ENCODE data around the gene ADCYAP1. TPM values are rescaled to one million over a fixed set of nuclear protein-coding genes. Genes with fewer than 3 reads are reported as not detected.

The ADCYAP1 gene
- polyA plus RNA-seq, 4 donors, result 0.56 to 0.66 TPM; not detected in 2

DNA sequence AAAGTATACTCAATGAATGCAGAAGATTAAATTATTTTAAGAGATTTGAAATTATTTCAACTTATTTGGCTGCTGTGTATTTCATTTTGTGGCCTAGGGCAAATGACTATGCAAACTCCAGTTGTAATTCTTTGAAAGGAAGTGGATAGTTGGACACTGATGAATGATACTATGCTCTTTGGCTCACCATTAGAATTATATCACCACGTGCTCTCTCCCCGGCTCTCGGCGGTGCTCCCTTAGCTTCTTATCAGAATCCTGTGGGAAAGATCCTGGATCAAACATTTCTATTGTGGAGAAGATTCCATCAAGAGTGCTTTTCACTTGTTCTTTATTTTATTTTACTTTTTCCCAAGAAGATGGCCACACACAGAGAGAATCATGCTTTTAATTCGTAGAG is 55.2 kb downstream of the ADCYAP1 start:
- no peaks in the 10 kb centered on the region for H3K9me3 ChIP-seq (ENCODE audit: control insufficient read depth in 2 of 2, insufficient read depth in 1 of 2, low read depth in 1 of 2, low read length in 1 of 2)
- no peak for FAIRE-seq
- WGBS, 3 donors, result 27 to 38% (median 27%) methylated on average over 5 of the region's 5 CpGs

More for the DNA sequence above, 55.2 kb downstream of the ADCYAP1 start:
- no peak for DNase-seq
- H3K27me3 ChIP-seq (ENCODE audit: control insufficient read depth in 3 of 3, insufficient read depth in 3 of 3, low read length in 3 of 3), result peaks cover 0 to 10% (median 3%) of the 10 kb centered on the region in 3 donors
- H3K4me3 ChIP-seq (ENCODE audit: low read depth in 1 of 3, low read length in 3 of 3), result no peak overlapping the region
- H3K27ac ChIP-seq (ENCODE audit: low read depth in 1 of 3, low read length in 2 of 3), result no peak overlapping the region
- H3K4me1 ChIP-seq (ENCODE audit: control insufficient read depth in 3 of 3, insufficient read depth in 2 of 3, low read depth in 1 of 3, low read length in 2 of 3), result no peaks in the 10 kb centered on the region
- H3K36me3 ChIP-seq (ENCODE audit: control insufficient read depth in 3 of 3, insufficient read depth in 2 of 3, low read depth in 1 of 3, low read length in 3 of 3), result no peaks in the 10 kb centered on the region

Other genes starting within 250 kb of the ADCYAP1 start
- 10 to 100 TPM in 2 of 4 donors, 1 to 10 TPM in 2; 6.2 to 74.6 (median 31.4) TPM for gene TYMS, start 247.2 kb upstream of the ADCYAP1 start, polyA plus RNA-seq
- 100 to 1,000 TPM in 1 of 4 donors, 10 to 100 TPM in 3; 35.4 to 327 (median 62.5) TPM for gene ENOSF1, start 192.2 kb upstream of the ADCYAP1 start, polyA plus RNA-seq
- 10 to 100 TPM; 35.9 to 47.1 (median 39.8) TPM for gene YES1, start 92.6 kb upstream of the ADCYAP1 start, polyA plus RNA-seq